ENCODE results near the gene TNPO2.

Gene TNPO2

DNA sequence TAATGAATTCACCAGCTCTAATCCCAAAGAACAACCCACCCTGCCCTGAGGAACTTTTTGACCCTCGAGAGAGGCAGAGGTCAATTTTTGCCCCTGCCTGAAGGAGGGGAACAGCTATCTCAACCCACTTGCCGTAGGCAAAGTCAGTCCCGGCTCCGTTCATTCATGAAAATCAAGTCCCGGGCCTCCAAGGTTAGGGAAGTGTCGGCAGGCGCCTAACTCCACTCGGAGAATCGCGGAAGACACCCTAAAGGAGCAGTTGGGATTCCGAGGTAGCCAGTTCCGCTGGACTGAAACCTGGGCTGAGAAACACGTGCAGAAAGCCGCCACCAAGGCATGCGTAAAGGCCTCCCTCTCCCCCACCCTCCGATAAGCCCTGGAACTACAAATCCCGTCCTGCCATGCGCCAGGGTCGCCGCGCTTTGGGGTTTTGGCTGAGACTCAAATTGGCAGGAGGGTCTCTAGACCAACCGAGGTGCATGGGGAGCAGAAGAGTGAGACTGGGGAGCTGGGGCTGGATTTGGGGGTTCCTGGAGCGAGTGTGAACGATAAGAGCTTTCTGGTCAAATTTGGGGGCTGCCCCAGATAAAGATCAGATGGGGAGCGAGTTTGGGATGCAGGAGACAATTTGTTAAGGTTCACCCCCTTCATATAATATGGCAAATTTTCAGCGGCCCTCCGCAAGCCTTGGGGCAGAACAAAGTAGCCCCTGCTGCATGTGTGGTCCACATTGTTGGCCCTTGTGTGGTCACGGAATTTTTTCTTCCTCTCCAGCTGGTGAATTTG, at the start of gene TNPO2:
TNPO2 (minus strand) TSS at position 292 of the 786 bp plus-strand sequence. CDS start 2,955 bp downstream, outside the sequence.
- peak; percentile 87 for DNase-seq (ENCODE audit: low spot score)

DNA sequence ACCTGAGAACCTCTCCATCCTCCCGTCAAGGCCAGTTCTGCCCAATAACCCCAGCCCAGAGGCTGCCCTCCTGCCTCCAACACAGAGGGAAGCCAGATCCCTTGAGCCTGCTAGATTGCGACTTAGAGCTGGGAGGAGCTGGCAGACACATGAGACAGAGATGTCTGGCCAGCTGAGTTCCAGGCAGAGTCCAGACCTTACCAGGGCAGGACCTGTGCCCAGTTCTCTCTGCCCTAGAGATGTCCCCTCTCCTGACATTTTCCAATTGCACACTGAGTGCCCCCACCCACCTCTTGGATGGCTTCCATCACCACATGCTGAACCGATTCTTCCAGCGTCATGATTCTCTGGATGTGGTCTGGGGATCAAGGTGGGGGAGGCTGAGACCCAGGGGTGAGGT, 48.6 kb upstream of the TNPO2 start:
- DNase-seq (ENCODE audit: low spot score), result no peak

DNA sequence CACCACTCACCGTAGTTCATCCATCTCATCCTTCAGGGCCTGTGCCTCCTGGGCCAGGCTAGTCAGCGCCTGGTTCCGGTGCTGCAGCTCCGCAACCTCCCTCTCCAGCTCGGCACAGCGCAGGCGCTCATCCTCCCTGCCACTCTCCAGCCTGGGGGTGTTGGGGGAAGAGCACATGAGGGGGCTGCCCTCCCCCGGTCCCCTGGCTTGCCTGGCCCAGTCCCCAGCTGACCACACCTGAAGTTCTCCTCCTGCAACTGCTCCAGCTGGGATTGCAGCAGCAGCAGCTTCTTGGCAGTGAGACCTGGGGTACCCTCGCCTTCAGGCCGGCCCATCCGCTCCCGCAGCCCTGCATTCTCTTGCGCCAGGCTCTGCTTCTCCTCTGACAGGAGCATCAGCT, 47.2 kb upstream of the TNPO2 start:
- no peak for DNase-seq (ENCODE audit: low spot score)

DNA sequence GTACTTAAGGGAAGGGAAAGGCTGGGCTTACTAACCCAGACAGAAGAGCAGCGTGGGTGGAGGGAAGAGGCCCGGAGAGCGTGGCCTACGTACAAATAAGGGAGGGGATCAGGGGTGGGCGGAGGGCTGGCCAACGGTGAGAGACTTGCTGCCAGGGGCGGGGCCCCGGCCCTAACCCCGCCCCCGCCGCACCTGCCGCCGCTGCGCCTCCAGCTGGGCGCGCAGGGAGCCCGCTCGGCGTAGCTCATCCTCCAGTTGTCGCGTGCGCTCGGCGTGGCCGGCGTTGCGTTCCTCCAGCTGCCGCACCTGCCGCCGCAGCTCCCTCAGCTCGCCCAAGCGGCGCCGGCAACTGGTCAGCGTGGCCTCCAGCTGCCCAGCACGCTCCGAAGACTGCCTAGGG, 46.0 kb upstream of the TNPO2 start:
- DNase-seq (ENCODE audit: low spot score), result no peak

DNA sequence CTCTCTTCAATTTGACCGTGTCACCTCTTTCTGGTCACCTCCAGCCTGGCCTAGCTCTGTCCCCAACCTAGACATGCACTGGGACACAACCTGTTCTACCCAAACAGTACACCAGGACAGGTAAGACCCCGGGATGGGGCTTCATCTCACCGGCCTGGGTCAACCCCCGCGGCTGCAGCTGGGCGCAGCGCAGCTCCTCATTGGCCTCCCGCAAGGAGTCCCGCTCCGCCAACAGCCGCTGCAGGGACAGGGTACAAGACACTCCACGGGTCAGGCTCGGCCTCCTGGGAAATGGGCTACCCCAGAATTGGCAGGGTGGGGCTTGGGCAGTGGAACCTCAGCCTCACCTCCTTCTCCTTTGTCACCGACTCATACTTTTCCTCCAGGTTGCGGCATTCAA, 43.9 kb upstream of the TNPO2 start:
- no peak for DNase-seq (ENCODE audit: low spot score)

DNA sequence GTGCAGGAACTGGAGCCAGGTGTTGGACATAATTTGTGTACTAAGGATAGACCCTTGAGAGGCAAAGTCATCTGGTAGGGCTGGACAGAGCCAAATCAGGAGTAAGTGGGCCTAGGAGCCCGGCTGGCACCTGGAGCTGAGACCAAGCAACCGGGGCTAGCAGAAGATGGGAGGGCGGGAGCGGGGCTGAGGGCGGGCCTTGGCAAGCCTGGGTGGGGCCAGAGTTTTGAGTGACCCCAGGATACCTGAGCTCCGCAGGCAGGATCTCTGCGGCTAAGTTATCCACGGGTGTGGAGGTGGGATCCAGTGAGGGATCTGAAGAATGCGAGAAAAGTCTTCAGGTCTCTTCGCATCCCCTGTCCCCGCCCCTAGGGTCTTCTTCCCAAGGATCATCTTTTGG, 43.4 kb upstream of the TNPO2 start:
- no peak for DNase-seq (ENCODE audit: low spot score)

DNA sequence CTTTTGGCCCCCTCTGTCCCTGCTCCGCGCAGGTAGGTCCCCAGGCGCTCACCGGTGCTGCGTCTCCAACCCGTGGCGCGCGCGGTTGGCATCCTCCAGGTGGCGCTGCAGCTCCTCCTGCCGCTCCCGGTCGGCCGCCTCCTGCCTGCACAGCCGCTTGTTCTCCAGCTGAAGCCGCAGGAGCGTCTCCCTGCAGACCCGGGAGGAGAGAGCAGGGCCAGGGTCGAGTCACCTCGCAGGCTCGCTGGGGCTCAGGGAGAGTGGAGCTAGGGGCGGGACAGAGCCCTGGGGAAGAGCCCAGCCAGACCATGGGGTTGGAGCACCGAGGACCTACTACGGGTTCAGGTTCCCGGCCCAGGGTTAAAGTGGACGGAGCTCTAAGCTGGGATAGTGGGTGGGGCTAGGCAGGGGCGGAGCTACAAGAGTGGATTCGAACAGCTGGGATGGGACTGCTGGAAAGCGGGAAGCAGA, 42.4 kb upstream of the TNPO2 start:
- DNase-seq (ENCODE audit: low spot score), result peak; percentile 93

DNA sequence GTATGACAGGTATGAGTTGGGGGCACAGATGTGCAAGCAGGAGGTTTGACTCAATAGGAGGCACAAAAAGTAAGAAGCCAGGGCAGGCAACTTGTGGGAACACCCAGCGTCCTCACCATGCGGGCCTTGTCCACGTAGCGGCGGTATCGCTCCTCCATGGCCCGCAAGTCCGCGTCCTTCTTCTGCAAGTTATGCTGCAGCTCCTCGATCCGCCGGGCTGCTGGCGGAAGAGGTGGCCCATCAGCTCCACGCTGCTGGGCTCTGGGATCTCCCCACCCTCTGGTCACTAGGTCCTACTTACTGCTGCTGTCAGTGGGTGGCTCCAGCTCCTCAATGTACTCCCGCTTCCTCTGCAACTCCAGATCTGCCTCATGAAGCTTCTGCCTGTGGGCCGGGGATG, 41.0 kb upstream of the TNPO2 start:
- DNase-seq (ENCODE audit: low spot score), result no peak

DNA sequence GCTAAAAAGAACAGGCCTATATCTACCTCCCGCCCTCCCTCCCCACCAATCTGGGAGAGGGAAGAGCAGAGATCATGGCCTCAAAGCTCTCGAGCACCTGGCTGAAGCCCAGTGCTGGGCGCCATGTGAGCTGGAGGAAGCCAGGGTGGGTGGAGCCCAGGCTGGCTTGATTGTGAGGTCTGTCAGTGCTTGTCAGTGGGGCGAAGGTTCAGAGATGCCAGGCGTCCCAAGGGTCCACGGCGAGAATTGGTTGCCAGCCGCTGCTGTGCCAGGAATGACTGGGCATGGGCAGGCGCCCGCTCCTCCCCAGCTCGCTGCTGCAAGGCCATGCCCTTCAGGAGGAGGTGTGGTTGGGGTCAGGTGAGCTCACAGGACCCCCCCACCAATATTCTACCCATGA, 39.4 kb upstream of the TNPO2 start:
- no peak for DNase-seq (ENCODE audit: low spot score)

DNA sequence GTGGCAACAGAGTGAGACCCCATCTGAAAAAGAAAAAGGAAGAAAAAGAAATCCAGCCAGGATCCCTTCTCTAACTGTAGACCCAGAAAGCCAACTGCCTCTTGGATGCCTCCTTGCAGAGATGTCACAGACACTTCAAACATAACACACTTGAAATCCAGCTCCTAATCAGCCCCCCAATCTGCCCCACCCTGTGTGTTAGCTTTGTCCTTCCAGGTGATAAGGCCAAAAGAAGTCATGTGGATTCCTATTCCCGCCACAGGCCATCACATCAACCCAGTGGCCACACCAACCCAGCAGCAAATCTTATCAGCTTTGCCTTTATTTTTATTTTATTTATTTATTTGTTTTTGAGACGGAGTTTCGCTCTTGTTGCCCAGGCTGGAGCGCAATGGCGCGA, 36.0 kb upstream of the TNPO2 start:
- no peak for DNase-seq (ENCODE audit: low spot score)

DNA sequence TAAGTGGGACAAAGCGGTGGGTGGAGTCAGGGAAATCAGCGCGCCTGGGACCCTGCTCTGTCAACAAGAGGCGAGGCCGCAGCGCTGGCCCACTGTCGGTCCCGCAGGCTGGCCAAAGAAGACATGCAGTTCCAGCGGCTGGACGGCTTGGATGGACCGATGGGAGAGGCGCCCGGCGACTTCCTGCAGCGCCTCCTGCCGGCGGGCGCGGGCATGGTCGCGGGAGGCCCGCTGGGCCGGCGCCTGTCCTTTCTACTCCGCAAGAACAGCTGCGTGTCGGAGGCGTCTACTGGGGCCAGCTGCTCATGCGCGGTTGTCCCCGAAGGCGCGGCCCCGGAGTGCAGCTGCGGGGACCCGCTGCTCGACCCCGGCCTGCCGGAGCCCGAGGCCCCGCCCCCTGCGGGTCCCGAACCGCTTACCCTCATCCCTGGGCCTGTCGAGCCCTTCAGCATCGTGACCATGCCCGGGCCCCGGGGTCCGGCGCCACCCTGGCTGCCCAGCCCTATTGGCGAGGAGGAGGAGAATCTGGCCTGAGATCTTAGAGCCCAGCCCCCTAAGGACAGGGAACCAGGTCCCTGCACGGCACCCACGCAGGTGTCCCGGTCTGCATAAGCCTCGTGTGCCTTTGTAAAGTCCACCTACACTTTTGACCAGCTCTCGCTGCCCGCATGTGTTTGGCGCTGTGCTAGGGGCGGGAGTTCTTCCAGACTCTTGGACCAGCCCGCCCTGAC, 34.0 kb upstream of the TNPO2 start:
- DNase-seq (ENCODE audit: low spot score), result peak; percentile 95

DNA sequence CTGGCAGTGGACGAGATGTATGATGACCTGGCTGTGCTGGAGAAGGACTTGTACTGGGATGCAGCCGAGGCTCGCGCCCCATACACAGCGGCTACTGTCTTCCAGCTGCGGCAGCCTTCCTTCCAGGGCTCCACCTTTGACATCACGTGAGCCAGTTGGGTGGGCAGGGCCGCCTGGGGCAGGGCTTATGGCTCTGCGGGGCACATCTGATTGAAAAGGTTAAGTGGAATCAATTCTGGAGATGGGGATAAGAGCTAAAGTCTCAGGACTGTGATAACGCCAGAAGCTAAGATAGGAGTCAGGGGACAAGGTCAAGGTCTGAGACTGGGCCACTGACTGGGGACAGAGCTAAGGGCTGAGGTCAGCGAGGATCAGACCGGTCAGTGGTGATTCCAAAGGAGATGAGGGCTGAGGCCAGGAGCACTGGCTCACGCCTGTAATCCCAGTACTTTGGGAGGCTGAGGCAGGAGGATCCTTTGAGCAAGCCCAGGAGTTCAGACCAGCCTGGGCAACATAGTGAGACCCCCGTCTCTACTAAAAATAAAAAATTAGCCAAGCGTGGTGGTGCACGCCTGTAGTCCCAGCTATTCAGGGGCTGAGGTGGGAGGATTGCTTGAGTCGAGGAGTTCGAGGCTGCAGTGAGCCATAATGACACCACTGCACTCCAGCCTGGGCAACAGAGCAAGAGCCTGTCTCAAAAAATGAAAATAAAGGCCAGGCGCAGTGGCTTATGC, 32.6 kb upstream of the TNPO2 start:
- DNase-seq (ENCODE audit: low spot score), result no peak

DNA sequence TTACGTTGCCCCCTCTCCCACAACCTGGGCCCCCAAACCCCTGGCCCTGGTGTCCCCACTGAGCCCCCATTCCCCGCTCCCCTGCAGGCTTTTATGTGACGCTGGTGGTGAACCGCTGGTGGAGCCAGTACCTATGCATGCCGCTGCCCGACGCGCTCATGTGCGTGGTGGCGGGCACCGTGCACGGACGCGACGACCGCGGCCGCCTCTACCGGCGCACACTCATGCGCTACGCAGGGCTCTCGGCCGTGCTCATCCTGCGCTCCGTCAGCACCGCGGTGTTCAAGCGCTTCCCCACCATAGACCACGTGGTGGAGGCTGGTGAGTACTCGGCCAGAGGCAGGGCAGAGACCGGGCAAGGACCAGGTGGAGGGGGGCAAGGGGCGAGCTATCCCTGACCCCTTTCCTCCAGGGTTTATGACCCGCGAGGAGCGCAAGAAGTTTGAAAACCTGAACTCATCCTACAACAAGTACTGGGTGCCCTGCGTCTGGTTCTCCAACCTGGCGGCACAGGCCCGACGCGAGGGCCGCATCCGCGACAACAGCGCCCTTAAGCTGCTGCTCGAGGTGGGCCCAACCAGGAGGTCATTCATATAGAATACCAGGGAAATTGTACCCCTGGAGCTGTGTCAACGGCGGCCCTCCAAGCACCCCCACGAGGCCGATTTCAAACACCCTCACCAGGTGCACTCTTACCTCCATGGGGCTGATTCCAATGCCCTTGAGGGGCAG, 30.9 kb upstream of the TNPO2 start:
- DNase-seq (ENCODE audit: low spot score), result no peak

DNA sequence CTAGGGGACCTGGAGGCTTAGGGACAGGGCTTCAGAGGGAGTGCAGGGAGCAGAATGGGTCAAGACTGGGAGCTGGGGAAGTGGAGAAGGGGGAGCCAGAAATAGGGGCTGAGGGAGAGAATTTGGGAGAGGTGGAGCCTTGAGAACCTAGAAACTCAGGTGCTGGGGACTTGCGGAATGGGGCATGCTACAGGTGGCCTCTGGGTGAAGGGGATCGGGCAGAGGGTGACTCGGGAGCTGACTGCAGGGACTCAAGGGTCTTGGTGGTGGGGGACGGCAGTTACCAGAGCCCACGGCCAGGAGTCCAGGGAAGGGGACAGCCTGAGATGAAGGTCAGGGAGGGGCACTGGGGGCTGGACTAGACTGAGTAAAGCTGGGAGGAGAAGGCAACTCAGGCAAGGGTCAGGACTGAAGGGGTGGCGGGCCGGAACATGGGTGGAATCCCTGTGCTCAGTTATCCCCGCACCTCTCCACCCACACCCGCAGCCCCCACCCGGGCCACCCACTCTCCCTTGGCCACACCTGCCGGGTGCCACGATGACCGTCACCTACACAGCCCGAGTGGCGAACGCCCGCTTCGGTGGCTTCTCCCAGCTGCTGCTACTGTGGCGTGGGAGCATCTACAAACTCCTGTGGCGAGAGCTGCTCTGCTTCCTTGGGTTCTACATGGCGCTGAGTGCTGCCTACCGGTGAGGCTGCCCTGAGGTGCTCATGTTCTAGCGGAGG, 28.5 kb upstream of the TNPO2 start:
- DNase-seq (ENCODE audit: low spot score), result no peak

DNA sequence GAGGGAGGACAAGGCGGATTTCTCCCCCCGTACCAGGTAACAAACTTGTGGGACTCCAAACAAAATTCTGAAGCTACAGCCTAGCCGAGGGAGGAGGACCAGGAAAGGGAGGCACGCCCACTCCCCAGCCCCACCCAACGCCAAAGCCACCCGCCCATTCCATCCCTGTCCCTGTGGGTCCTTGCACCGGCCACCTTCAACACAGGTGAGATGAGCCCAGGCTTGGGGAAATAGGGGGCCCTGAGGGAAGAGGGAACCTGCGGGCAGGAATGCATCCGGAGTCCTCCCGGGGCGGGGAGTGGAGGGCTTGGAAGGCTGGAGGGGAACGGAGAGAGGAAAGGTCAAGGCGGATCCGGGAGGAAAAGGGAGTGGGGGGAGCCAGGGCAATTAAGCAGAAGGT, 27.9 kb upstream of the TNPO2 start, which contains the start of gene BEST2:
BEST2 (plus strand) TSS at position 157 of the 400 bp plus-strand sequence. CDS start 802 bp downstream, outside the sequence.
- DNase-seq (ENCODE audit: low spot score), result no peak

DNA sequence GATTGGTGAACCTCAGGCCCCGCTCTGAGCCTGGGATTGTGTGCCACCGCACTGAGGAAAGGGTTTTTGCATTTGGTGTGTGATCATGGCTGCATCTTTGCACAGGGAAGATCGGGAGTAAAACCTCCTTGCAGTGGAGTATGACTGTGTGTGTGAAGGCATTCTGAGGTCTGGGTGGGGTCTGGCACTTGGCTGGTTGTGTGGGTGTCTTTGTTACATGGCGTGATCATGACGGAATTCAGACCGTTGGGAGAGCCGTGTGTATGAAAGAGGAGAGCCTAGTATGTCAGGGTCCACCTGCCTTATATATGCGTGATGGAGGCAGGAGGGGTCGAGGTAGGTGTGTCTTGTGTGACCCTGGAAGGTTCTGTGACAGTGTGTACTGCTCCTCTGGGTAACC, 27.1 kb upstream of the TNPO2 start:
- no peak for DNase-seq (ENCODE audit: low spot score)

DNA sequence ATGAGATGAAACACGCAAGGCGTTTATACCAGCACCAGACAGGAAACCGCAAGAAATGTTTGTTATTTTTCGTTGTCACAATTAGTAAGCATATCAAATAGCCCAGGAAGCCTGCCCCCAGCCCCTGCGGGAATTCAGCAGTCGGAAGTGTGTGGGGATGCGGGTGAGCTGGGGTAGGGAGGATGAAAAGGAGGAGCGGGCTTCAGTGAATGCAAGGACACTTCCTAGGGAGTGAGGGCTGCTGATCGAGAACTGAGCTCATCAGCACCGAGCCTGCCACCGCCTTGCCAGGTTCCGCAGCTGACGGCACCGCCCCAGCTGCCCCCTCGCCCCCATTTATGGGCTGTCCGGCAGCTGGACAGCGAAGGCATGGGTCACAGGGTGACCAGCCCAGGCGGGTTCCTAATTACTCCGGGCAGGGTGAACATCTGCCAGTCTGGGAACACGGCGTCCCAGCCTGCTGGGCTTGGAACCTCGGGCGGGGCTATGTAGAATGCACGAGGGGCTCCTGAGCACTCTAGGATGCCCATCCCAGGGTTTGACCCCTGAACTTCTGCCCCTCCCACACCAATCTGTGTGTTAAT, 26.3 kb upstream of the TNPO2 start:
- DNase-seq (ENCODE audit: low spot score), result no peak

DNA sequence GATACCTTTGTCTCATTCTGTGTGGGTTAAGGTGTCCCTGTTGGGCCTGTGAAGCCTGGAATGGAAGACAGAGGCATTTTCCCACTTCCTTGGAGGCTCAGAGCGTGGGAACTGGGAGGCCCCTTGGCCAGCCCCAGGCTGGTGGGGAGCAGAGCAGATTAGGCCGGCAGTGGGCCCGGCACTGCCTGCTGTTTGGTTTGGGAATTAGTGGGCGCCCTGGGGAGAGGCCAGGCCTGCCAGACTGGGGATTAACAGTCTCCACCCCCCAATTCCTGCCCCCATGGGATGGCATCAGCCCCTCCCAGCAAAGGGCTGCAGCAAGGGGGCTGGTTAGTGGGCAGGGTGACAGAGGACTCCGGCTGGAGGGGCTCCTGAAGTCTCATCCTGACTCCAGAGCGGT, 24.8 kb upstream of the TNPO2 start:
- DNase-seq (ENCODE audit: low spot score), result peak; percentile 92

DNA sequence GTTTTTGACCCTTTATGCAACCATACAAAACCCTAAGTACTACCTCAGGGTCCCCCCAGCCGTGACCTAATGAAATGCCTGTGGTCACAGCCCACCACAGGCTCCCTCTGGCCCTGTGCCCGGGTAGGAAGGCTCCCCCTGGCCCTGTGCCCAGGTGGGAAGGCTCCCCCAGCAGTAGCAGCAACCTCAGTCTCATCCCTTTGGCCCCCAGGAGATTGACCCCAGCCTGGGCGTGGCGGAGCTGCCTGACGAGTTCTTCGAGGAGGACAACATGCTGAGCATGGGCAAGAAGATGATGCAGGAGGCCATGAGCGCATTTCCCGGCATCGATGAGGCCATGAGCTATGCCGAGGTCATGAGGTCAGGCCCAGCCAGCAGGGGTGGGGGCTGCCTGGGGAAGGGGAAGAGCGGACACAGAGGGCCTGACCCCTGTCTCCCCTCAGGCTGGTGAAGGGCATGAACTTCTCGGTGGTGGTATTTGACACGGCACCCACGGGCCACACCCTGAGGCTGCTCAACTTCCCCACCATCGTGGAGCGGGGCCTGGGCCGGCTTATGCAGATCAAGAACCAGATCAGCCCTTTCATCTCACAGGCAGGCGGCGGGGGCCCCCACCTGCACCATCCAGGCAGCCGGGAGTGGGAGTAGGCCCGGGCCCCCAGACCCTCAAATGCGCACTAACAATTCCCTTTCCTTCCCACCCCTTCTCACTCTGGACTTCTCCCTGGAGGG, 21.6 kb upstream of the TNPO2 start:
- DNase-seq (ENCODE audit: low spot score), result no peak

DNA sequence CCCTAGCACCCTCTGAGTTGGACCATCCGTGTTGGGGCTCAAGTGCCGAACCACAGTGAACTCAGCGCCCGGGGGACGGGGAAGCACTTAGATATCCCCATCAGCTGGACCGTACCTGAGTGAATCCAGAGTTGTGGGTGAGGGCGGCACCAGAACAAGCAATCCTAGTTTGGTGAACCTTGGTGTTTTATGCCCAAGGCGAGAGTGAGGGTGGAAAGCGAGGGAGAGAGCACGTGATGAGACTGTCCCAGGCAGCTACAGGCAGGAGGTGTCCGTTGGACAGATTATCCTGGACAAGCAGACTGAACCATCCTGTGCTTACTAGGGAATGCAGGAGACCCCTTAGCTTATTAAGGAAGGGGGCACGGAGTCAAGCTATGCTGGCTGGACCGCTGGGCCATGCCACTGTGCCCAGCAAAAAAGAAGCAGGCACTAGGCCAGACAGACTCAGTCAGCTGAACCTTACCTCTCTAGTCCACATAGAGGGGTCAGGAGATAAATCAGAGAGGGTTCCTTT, 14.2 kb upstream of the TNPO2 start:
- DNase-seq (ENCODE audit: low spot score), result no peak

Measured in D341Med (cell line).